Smooth muscle cell (in vitro differentiated cells): Measurements from ENCODE around the gene SLC9B1. TPM values are rescaled to one million over a fixed set of nuclear protein-coding genes. Genes with fewer than 3 reads are reported as not detected.

Source experiments
- DNase-seq: peaks from one replicate; lab custom pipeline; 2025; ENCODE audit not compliant: unreplicated experiment; lab: John Stamatoyannopoulos, UW
- H2AFZ ChIP-seq: fragments of 200-600 bp; sonication (generic); 2 replicates; pipeline ENCODE4 v1.6.0; 2016; ENCODE audit warnings: antibody characterized with exemption, low read depth, mild to moderate bottlenecking
- H3F3A ChIP-seq: fragments of 200-600 bp; sonication (generic); 2 replicates; pipeline ENCODE4 v1.6.0; 2017; ENCODE audit warnings: antibody characterized with exemption, low read depth
- H3K27ac ChIP-seq: fragments of 200-600 bp; sonication (generic); 2 replicates; pipeline ENCODE4 v1.5.1; 2016; ENCODE audit warnings: low read depth, mild to moderate bottlenecking
- H3K27me3 ChIP-seq: fragments of 200-600 bp; sonication (generic); 2 replicates; pipeline ENCODE4 v1.6.1; 2016; ENCODE audit warnings: low read depth, mild to moderate bottlenecking
- H3K36me3 ChIP-seq: fragments of 200-600 bp; sonication (generic); 2 replicates; pipeline ENCODE4 v1.5.1; 2016; ENCODE audit warnings: low read depth
- H3K4me1 ChIP-seq: fragments of 200-600 bp; sonication (generic); 2 replicates; pipeline ENCODE4 v1.5.1; 2016; ENCODE audit warnings: low read depth
- H3K4me2 ChIP-seq: fragments of 200-600 bp; sonication (generic); 2 replicates; pipeline ENCODE4 v1.6.0; 2016; ENCODE audit warnings: mild to moderate bottlenecking
- H3K4me3 ChIP-seq: fragments of 200-600 bp; sonication (generic); 2 replicates; pipeline ENCODE4 v1.5.1; 2016; ENCODE audit warnings: mild to moderate bottlenecking
- H3K79me2 ChIP-seq: fragments of 200-600 bp; sonication (generic); 2 replicates; pipeline ENCODE4 v1.6.0; 2016; ENCODE audit warnings: low read depth, mild to moderate bottlenecking
- H3K9ac ChIP-seq: fragments of 200-600 bp; sonication (generic); 2 replicates; pipeline ENCODE4 v1.6.0; 2016; ENCODE audit warnings: low read depth
- H3K9me3 ChIP-seq: fragments of 200-600 bp; sonication (generic); replicated peaks from 2 replicates; pipeline ENCODE4 v1.5.1; 2016; ENCODE audit warnings: low read depth
- H4K20me1 ChIP-seq: fragments of 200-600 bp; sonication (generic); 2 replicates; pipeline ENCODE4 v1.6.0; 2016; ENCODE audit warnings: low read depth
- CTCF ChIP-seq: fragments of 200-600 bp; sonication (generic); IDR thresholded peaks from 2 replicates; pipeline ENCODE4 v1.5.1; 2017; ENCODE audit warnings: borderline replicate concordance, mild to moderate bottlenecking, antibody characterized with exemption; ENCODE audit not compliant: insufficient read depth, poor library complexity, severe bottlenecking
- WGBS: methylation state at CpG from one replicate; pipeline ENCODE4 v1.1.7; 2016; ENCODE audit warnings: low lambda C conversion rate; 5-methylcytosine and 5-hydroxymethylcytosine counted together
- polyA plus RNA-seq: library from polyadenylated mRNA; unstranded; fragments of >200 nt; fragmentation: Nextera tagmentation; extraction: Ambion mirVana; gene quantifications from 2 replicates; pipeline ENCODE4 v1.2.1, GENCODE V29; 2016
- total RNA-seq: library from RNA; depleted of rRNA; stranded (reverse); fragments of >200 nt; gene quantifications from 2 replicates; pipeline ENCODE4 v1.2.3, GENCODE V29; 2014

SLC9B1 gene
- total and polyA plus RNA-seq, 2 experiments from 2014 or later = not detected

DNA sequence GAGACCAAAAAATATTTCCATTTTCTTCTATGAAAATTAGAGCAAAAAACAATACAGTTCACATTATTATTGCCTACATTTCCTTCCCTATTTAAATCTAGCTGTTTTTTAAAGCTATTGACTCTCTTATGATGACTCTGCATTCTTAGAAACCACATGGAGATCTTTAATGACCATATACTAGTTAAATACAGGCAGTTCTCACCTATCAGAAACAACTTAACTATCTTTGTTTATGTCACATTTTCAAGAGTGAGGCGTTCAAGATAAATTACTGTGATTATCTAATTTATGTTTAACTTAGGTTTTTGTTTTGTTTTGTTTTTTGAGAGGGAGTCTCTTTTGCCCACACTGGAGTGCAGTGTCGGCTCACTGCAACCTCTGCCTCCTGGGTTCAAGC lies 147.7 kb downstream of the SLC9B1 start:
- Histone ChIP-seq H4K20me1 (no peaks in the 10 kb centered on the region), H3K9ac (no peak overlapping the region), H3K27ac (no peak overlapping the region), H2AFZ (no peak overlapping the region), H3K4me1 (peaks cover 33% of the 10 kb centered on the region), H3K27me3 (no peaks in the 10 kb centered on the region), H3K36me3 (peaks cover 7% of the 10 kb centered on the region), H3K4me3 (no peak overlapping the region), H3K79me2 (peaks cover 80% of the 10 kb centered on the region), H3F3A (no peaks in the 10 kb centered on the region), H3K4me2 (no peak overlapping the region), H3K9me3 (no peaks in the 10 kb centered on the region)
- DNase-seq = no peak
- WGBS = 58% methylated on average over 2 of the region's 2 CpGs
- TF ChIP-seq CTCF = no peak

- H3K4me1 ChIP-seq = peaks cover 33% of the 10 kb centered on the region
- H3K27me3 ChIP-seq = no peaks in the 10 kb centered on the region
- H3K36me3 ChIP-seq = no peaks in the 10 kb centered on the region
- H3K4me2 ChIP-seq = peak overlapping the region; percentile 92
- TF ChIP-seq CTCF = no peak
- H3K79me2 ChIP-seq = peaks cover 70% of the 10 kb centered on the region
- peak overlapping the region; percentile 96 for H3K27ac ChIP-seq
- no peak for DNase-seq
- H3K9ac ChIP-seq = peak overlapping the region; percentile 88
- peak overlapping the region; percentile 85 for H3K4me3 ChIP-seq
- 14% methylated on average over 19 of the region's 19 CpGs for WGBS
- no peaks in the 10 kb centered on the region for H3F3A ChIP-seq
- peak overlapping the region; percentile 90 for H2AFZ ChIP-seq
- no peaks in the 10 kb centered on the region for H4K20me1 ChIP-seq
- H3K9me3 ChIP-seq = no peaks in the 10 kb centered on the region
Observed at GRCh38 chr4:102869569-102870197, 149.8 kb downstream of the SLC9B1 start.

DNA sequence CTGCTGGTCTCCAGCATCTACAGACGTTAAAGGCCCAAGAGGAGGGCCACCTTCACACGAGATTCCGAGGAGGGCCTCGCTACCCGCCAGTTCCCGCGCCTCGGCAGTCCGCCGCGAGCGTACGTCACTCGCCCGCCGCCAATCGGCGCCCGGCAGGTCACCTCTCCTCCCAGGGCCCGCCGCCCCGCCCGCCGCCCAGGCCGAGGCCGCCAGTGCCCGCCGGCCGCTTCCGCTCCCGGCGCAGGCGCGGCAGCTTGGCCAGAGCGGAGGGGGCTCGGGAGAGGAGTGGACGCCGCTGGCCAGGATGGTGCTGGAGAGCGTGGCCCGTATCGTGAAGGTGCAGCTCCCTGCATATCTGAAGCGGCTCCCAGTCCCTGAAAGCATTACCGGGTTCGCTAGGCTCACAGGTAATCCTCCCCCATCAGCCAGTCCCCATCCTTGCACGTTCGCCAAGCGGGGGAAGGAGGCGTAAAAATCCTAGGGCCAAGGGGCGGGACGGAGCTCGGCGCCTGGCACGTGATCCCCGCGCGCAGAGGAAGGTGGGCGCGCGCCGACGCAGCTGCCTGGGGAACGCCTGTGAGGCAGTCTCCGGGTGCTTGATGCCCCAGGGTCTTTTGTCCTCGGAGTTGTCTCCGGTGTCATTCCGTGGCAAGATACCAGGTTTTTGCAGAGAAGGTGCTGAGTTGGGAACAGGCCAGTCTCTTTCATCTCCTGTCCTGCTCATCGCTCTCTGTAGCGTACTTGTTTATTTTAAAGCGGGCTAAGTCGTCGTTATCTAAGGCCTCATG lies 150.5 kb downstream of the SLC9B1 start, which contains the start of gene CISD2:
Gene CISD2, plus strand, starts transcription at position 212 of the 788 bp plus-strand sequence. Its CDS starts 93 bp downstream, at position 305.
- H3K9ac ChIP-seq = peak within 1 kb of the TSS; percentile 88
- H3K79me2 ChIP-seq = peaks cover 64% of the 10 kb centered on the region
- peak; percentile 90 for DNase-seq
- WGBS = 1% methylated on average over 71 of the region's 71 CpGs
- H3K36me3 ChIP-seq = no peaks in the 10 kb centered on the region
- peak within 1 kb of the TSS; percentile 96 for H3K27ac ChIP-seq
- H3K4me1 ChIP-seq = peaks cover 33% of the 10 kb centered on the region
- no peaks in the 10 kb centered on the region for H3F3A ChIP-seq
- no peaks in the 10 kb centered on the region for H4K20me1 ChIP-seq
- peak within 1 kb of the TSS; percentile 85 for H3K4me3 ChIP-seq
- H2AFZ ChIP-seq = peak within 1 kb of the TSS; percentile 90
- peak within 1 kb of the TSS; percentile 92 for H3K4me2 ChIP-seq
- no peak for TF ChIP-seq CTCF
- no peaks in the 10 kb centered on the region for H3K9me3 ChIP-seq
- H3K27me3 ChIP-seq = no peaks in the 10 kb centered on the region
